ENCODE data around the gene RIC8B.

The RIC8B gene

GRCh38 chr12:106801830-106802533 is 27.5 kb downstream of the RIC8B start:
- DNase-seq (ENCODE audit: low read depth), result no peak

- no peak for DNase-seq (ENCODE audit: low read depth)
Observed at GRCh38 chr12:106804668-106805067, 30.2 kb downstream of the RIC8B start.

GRCh38 chr12:106814714-106815113 is 40.2 kb downstream of the RIC8B start:
- DNase-seq (ENCODE audit: low read depth), result no peak

- DNase-seq (ENCODE audit: low read depth), result no peak
Observed at GRCh38 chr12:106815741-106816140, 41.3 kb downstream of the RIC8B start.

- DNase-seq (ENCODE audit: low read depth), result no peak
Observed at GRCh38 chr12:106816231-106816630, 41.7 kb downstream of the RIC8B start.

GRCh38 chr12:106819991-106820390 is 45.5 kb downstream of the RIC8B start:
- no peak for DNase-seq (ENCODE audit: low read depth)

- DNase-seq (ENCODE audit: low read depth), result no peak
Observed at GRCh38 chr12:106831699-106832098, 57.2 kb downstream of the RIC8B start.

- no peak for DNase-seq (ENCODE audit: low read depth)
Observed at GRCh38 chr12:106837782-106838181, 63.3 kb downstream of the RIC8B start.

- DNase-seq (ENCODE audit: low read depth), result no peak
Observed at GRCh38 chr12:106839333-106839732, 64.9 kb downstream of the RIC8B start.

- DNase-seq (ENCODE audit: low read depth), result no peak
Observed at GRCh38 chr12:106840243-106840642, 65.8 kb downstream of the RIC8B start.

GRCh38 chr12:106841510-106842302 is 67.2 kb downstream of the RIC8B start:
- peak; percentile 2 for DNase-seq (ENCODE audit: low read depth)

- DNase-seq (ENCODE audit: low read depth), result no peak
Observed at GRCh38 chr12:106845902-106846301, 71.4 kb downstream of the RIC8B start.

GRCh38 chr12:106847861-106848260 is 73.4 kb downstream of the RIC8B start:
- DNase-seq (ENCODE audit: low read depth), result no peak

- no peak for DNase-seq (ENCODE audit: low read depth)
Observed at GRCh38 chr12:106851306-106851705, 76.8 kb downstream of the RIC8B start.

GRCh38 chr12:106854723-106855122 is 80.2 kb downstream of the RIC8B start:
- no peak for DNase-seq (ENCODE audit: low read depth)

- no peak for DNase-seq (ENCODE audit: low read depth)
Observed at GRCh38 chr12:106855221-106855758, 80.8 kb downstream of the RIC8B start.

- DNase-seq (ENCODE audit: low read depth), result no peak
Observed at GRCh38 chr12:106861984-106862916, 87.8 kb downstream of the RIC8B start.

- no peak for DNase-seq (ENCODE audit: low read depth)
Observed at GRCh38 chr12:106863189-106863588, 88.7 kb downstream of the RIC8B start.

- DNase-seq (ENCODE audit: low read depth), result no peak
Observed at GRCh38 chr12:106865683-106866082, 91.2 kb downstream of the RIC8B start.

- DNase-seq (ENCODE audit: low read depth), result no peak
Observed at GRCh38 chr12:106866426-106867080, 92.1 kb downstream of the RIC8B start.

- no peak for DNase-seq (ENCODE audit: low read depth)
Observed at GRCh38 chr12:106867651-106868050, 93.2 kb downstream of the RIC8B start.
